Suppressor macrophage treated with lipopolysaccharide for 1 hour (primary cell): Measurements from ENCODE around the gene HOXA13.

Experiments
- DNase-seq, 3 donors: peaks; one replicate each; pipeline ENCODE4 v3.0.0-alpha.2; 2020 to 2022

HOXA13 gene

DNA sequence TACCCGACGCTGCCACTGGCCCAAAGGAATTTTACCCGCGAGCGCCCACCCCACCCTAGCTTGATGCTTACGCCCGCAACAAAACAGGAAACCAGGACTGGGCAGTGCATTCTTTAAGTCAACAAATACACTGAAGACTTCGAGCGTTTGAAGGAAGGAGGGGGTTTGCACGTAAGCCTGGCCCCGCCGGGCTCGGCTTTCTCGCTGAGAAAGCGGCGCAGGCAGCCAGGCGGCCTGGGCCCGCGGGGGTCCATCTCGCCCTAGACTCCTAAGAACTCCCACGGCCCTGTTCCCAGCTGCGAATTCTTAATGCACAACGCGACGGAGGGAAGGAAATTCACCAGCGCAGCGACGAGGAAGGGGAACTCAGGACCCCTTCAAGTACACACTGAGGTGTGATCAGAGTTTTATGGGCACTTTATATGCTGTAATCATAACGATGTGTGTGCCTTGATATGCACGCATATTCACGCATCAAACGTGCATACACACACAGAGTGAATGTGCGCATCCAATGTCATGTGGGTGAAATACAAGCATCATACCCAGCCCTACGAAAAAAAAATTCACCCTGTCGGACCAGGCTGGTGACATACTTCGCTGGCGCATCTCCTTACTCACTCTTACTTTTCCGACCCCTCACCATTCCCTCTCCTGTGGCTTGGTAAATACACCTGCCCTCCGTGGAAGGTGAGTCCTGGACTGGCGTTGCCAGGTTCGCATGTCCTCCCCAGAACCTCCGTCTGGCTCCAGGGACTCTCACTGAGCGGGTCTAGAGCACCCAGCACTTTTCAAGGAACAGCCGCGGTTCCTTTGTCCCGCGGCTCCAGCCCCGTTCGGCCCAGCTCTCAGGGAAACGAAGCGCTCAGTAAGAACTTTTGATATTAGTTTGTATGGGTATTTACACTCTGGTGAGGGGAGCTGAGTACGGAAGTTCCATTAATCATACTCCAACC lies 5.7 kb upstream of the HOXA13 start:
- DNase-seq = no peak

- peak in 1 of 3 donors; percentile 55 for DNase-seq
These were observed 5.0 kb upstream of the HOXA13 start for GRCh38 chr7:27204851-27205322.

DNA sequence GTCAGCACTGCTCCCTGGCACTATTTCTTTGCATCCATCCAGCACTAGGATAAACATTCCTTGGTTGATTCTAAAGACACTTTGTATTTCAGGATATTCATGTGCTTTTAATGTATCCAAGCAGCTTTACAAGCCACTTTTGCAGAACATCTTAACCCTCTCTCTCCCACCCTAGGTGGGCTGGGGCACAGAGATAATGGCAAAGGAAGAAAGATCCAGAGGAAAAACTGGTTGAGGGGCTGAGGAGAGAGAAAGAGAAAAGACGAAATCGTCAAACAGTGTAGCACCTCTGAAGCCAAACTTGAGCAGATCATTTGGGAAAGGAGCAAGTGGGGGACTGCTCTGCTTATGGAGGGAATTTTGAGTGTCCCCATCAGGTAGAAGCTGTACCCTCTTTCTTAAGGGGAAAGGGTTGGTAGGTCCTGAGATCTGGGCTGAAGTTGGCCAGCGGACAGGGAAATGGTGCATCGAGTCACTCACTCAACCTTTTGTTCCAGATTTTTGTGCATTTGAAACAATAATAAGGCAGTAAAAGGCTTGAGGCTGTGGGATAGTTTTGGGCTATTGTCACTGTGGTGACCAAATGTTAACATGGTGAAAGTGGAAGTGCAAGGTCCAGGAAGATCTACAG lies 4.2 kb upstream of the HOXA13 start:
- no peak for DNase-seq

GRCh38 chr7:27203365-27203953 lies 3.6 kb upstream of the HOXA13 start:
- DNase-seq = no peak

DNA sequence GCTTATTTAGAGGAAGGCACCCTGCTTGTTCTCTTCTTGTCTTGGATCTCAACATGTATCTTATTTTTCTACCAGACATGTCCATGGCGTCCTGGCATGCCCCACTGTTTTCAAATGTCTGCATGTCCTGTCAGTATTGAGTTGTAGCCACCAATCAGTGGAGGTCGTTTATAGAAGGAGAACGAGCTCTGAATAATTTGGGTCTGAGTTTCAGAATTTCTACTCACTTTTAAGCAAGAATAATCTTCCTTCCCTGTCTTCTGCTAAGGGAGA lies 2.9 kb upstream of the HOXA13 start:
- DNase-seq = no peak

GRCh38 chr7:27202018-27202861 lies 2.3 kb upstream of the HOXA13 start:
- no peak for DNase-seq

DNA sequence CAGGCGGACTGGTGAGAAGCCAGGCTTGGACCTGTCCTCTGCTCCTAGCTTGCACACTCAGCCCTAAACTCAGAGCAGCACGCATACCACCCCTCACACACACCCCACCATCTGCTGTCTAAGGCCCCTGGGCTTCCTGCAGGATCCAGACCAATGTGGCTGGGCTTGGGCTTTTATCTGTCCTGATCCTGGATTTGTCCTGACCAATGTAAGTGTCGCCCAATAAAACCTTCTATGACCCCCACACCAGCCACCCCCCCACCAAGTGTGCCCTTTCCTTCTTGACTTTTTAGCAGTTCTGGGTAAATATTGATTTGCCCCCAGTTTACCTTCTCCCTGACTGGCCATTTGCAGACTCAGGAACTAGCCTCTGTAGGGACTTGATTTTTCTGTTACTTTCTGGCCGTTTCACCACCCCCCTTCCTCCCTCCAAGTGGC lies 1.7 kb upstream of the HOXA13 start:
- DNase-seq = no peak

GRCh38 chr7:27200761-27201579 lies 1.1 kb upstream of the HOXA13 start:
- peak; percentile 70 to 79 (median 74) for DNase-seq

- peak in 1 of 3 donors; percentile 51 for DNase-seq
These were observed 755 bp downstream of the HOXA13 start for GRCh38 chr7:27198871-27199801.

GRCh38 chr7:27198138-27198841 lies 1.6 kb downstream of the HOXA13 start:
- peak in 1 of 3 donors; percentile 37 for DNase-seq

DNA sequence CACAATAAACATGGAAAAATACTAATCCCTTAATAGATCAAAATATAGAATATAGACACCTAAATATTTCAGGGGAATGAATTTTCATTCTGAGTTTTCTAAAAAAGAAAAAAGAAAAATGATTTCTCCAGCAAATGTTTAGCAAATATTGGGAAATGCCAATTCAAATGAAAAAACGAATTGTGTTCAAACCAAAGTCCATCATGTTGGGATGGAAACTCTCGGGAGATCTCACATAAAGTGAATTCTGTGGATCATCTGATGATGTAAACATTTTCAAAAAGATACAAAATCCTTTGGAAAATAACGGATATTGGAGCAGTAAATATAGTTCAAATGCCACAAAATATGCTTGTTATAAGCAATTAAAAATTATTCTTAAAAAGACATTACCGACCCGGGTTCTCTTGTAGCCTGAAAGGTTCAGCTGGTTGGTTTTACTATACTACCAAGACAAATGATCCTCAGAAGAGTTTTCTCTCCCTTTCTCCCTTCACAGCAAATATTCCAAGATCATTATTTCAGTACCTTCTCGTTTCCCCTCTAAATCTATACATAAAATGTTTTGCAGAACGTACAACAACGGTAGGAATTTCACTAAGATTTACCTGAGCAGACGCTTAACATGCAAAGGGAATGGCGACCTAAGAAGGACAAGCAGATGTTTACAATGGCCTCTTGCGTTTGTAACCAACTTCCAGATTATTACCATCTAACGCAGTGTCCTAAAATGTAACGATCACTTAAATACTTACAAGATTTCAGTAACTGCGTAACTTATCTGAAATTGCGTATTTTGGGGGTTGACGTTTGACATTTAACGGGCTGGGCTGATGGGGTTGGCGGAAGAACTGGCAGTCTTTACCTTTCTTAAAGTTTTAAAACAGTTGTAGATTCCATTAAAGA lies 2.5 kb downstream of the HOXA13 start:
- no peak for DNase-seq

- peak; percentile 83 to 90 (median 89) for DNase-seq
These were observed 3.6 kb downstream of the HOXA13 start for GRCh38 chr7:27196287-27196767.

- DNase-seq = no peak
These were observed 5.1 kb downstream of the HOXA13 start for GRCh38 chr7:27194686-27195379.

DNA sequence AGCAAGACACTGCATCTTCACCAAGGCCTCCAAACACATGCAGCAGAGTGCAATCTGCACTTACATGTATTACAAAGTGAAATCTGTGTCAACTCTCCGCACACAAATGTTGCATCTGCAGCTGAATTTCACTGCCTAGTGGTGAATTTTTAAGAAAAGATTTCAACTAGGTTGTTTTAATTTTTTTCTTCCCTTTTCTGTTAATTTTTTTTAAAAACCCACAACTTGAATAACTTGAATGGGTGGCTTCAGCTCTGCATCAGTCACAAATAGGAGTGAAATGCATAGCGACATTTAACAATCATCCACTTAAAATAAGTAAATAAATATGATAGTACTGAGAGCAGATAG lies 5.9 kb downstream of the HOXA13 start:
- DNase-seq = no peak

- no peak for DNase-seq
These were observed 6.4 kb downstream of the HOXA13 start for GRCh38 chr7:27193335-27194001.

GRCh38 chr7:27192546-27193334 lies 7.2 kb downstream of the HOXA13 start:
- DNase-seq = peak; percentile 73 to 85 (median 77)
